Tibial nerve (tissue), 4 donors: ENCODE results near the gene SPRING1. TPM values are rescaled to one million over a fixed set of nuclear protein-coding genes. Genes with fewer than 3 reads are reported as not detected.

Experiments used
- DNase-seq, 2 donors: peaks; one replicate each; pipeline ENCODE4 v3.0.0-alpha.2; 2019; ENCODE audit warnings: low spot score in 2 of 2
- H3K27ac ChIP-seq, 4 donors: fragments of 200-600 bp; sonication (generic) in 3 of 4; one replicate each; pipeline ENCODE4 v1.5.1; 2017 to 2019; ENCODE audit warnings: mild to moderate bottlenecking in 1 of 4
- H3K27me3 ChIP-seq, 2 donors: fragments of 200-600 bp; sonication (generic) in 1 of 2; one replicate each; pipeline versions ENCODE4 v1.5.1 to v1.6.0; 2017 to 2019
- H3K36me3 ChIP-seq, 3 donors: fragments of 200-600 bp; sonication (generic); one replicate each; pipeline ENCODE4 v1.5.1; 2018 to 2019
- H3K4me1 ChIP-seq, 4 donors: fragments of 200-600 bp; sonication (generic) in 3 of 4; one replicate each; pipeline ENCODE4 v1.5.1; 2017 to 2019
- H3K4me3 ChIP-seq, 4 donors: fragments of 200-600 bp; sonication (generic) in 3 of 4; one replicate each; pipeline ENCODE4 v1.5.1; 2017 to 2019; ENCODE audit warnings: mild to moderate bottlenecking in 1 of 4, moderate library complexity in 1 of 4
- H3K9me3 ChIP-seq, 4 donors: fragments of 200-600 bp; sonication (generic) in 3 of 4; one replicate each; pipeline ENCODE4 v1.5.1; 2017 to 2019
- CTCF ChIP-seq, 5 experiments: fragments of 200-600 bp in 3 of 5; fragments of 450-650 bp in 2 of 5; sonication (generic) in 3 of 5; IDR thresholded peaks; one replicate each; pipeline ENCODE4 v1.5.1; 2016 to 2019; ENCODE audit warnings: antibody characterized with exemption in 5 of 5, mild to moderate bottlenecking in 3 of 5, moderate library complexity in 2 of 5
- EP300 ChIP-seq, 2 donors: sonication (generic); formaldehyde crosslinking; IDR thresholded peaks; one replicate each; pipeline ENCODE4 v1.6.1; 2017; ENCODE audit warnings: antibody characterized with exemption in 2 of 2, mild to moderate bottlenecking in 1 of 2
- POLR2A ChIP-seq, 2 donors: fragments of 450-650 bp; IDR thresholded peaks; one replicate each; pipeline ENCODE4 v1.6.1; 2017; ENCODE audit warnings: antibody characterized with exemption in 2 of 2, mild to moderate bottlenecking in 2 of 2, moderate library complexity in 2 of 2
- WGBS, 2 donors: methylation state at CpG; one replicate each; pipeline ENCODE4 v1.1.5; 2018; 5-methylcytosine and 5-hydroxymethylcytosine counted together
- small RNA-seq: library from RNA; depleted of rRNA; stranded (forward); fragments of <200 nt; gene quantifications from one replicate; pipeline ENCODE3, GENCODE V24; 2016
- total RNA-seq, 4 donors: library from RNA; depleted of rRNA; stranded (reverse); fragments of >200 nt; gene quantifications; one replicate each; pipeline ENCODE4 v1.1.0, GENCODE V29; 2016

Gene SPRING1
- total RNA-seq, 4 donors from 2014 or later = 13.9 to 18.6 (median 14.9) TPM

GRCh38 chr12:116691205-116691604 is 46.7 kb downstream of the SPRING1 start:
- 97 to 98% methylated on average over 7 of the region's 7 CpGs for WGBS, 2 donors
- Histone ChIP-seq H3K9me3 (no peaks in the 10 kb centered on the region), H3K4me1 (peaks cover 0 to 16% (median 0%) of the 10 kb centered on the region in 4 donors), H3K36me3 (no peaks in the 10 kb centered on the region), H3K27me3 (peaks cover 0 to 47% of the 10 kb centered on the region in 2 donors), H3K27ac (no peak overlapping the region), H3K4me3 (no peak overlapping the region)
- TF ChIP-seq EP300 (IDR thresholded peaks at IDR 0.05) (no peak), CTCF (IDR thresholded peaks at IDR 0.05) (no peak), POLR2A (IDR thresholded peaks at IDR 0.05) (no peak)
- no peak for DNase-seq

GRCh38 chr12:116689979-116690744 is 47.7 kb downstream of the SPRING1 start:
- H3K4me1 ChIP-seq = peaks cover 0 to 16% (median 0%) of the 10 kb centered on the region in 4 donors
- DNase-seq = no peak
- TF ChIP-seq POLR2A (IDR thresholded peaks at IDR 0.05) (no peak), CTCF (IDR thresholded peaks at IDR 0.05) (no peak), EP300 (IDR thresholded peaks at IDR 0.05) (no peak)
- H3K4me3 ChIP-seq = no peak overlapping the region
- no peak overlapping the region for H3K27ac ChIP-seq
- H3K27me3 ChIP-seq = peaks cover 0 to 47% of the 10 kb centered on the region in 2 donors
- H3K36me3 ChIP-seq = no peaks in the 10 kb centered on the region
- 58 to 69% methylated on average over 8 of the region's 8 CpGs for WGBS, 2 donors
- H3K9me3 ChIP-seq = no peaks in the 10 kb centered on the region

- no peak for DNase-seq
- WGBS, 2 donors = 75 to 80% methylated on average over 5 of the region's 5 CpGs
- Histone ChIP-seq H3K27me3 (peaks cover 0 to 43% of the 10 kb centered on the region in 2 donors), H3K4me3 (no peak overlapping the region), H3K27ac (no peak overlapping the region), H3K9me3 (no peaks in the 10 kb centered on the region), H3K4me1 (peaks cover 0 to 16% (median 0%) of the 10 kb centered on the region in 4 donors), H3K36me3 (no peaks in the 10 kb centered on the region)
- no peak for TF ChIP-seq CTCF (IDR thresholded peaks at IDR 0.05)
- TF ChIP-seq EP300 (IDR thresholded peaks at IDR 0.05) = no peak
- TF ChIP-seq POLR2A (IDR thresholded peaks at IDR 0.05) = no peak
Observed at GRCh38 chr12:116689521-116689920, 48.3 kb downstream of the SPRING1 start.

Small RNA genes lying within 50 kb of the gene (small RNA-seq; reads per million reads assigned to genes)
- not detected for gene RNU6-558P

Other genes starting within 250 kb of the SPRING1 start
- gene MAP1LC3B2, start 178.7 kb downstream of the SPRING1 start, total RNA-seq = 1 to 10 TPM in 1 of 4 donors, under 1 TPM in 1, not detected in 2; 0.98 to 1.7 TPM
- gene RNFT2, start 246 bp upstream of the SPRING1 start, total RNA-seq = 1 to 10 TPM in 3 of 4 donors, under 1 TPM in 1; 0.59 to 5.9 (median 2.5) TPM
- gene HRK, start 143.4 kb upstream of the SPRING1 start, total RNA-seq = under 1 TPM in 2 of 4 donors, not detected in 2; under 0.01 to 0.21 TPM
- gene FBXW8, start 172.9 kb upstream of the SPRING1 start, total RNA-seq = 10 to 100 TPM; 26.7 to 38.4 (median 29.0) TPM